RWPE1 (cell line): ENCODE results near the gene CLASP2.

Experiments used
- CTCF ChIA-PET: fragments of 350-600 bp; sonication (Branson Sonifier 250); formaldehyde crosslinking; extraction: SDS; loops from one replicate; lab custom pipeline; 2021; lab: Yijun Ruan, JAX
- POLR2A ChIA-PET: fragments of 400-600 bp; formaldehyde crosslinking; extraction: SDS; loops from one replicate; lab custom pipeline; 2020; ENCODE audit warnings: antibody characterized with exemption; ENCODE audit not compliant: low non-redundant PET; lab: Yijun Ruan, JAX
- DNase-seq: peaks from one replicate; pipeline ENCODE4 v3.0.0; 2012; ENCODE audit warnings: low spot score
- H3K27ac ChIP-seq: fragments of 450-650 bp; 2 replicates; pipeline ENCODE4 v1.5.1; 2017
- CTCF ChIP-seq: fragments of 450-650 bp; conservative IDR thresholded peaks from 2 replicates; pipeline ENCODE4 v1.5.1; 2017; ENCODE audit warnings: low read depth, mild to moderate bottlenecking

Gene CLASP2

DNA sequence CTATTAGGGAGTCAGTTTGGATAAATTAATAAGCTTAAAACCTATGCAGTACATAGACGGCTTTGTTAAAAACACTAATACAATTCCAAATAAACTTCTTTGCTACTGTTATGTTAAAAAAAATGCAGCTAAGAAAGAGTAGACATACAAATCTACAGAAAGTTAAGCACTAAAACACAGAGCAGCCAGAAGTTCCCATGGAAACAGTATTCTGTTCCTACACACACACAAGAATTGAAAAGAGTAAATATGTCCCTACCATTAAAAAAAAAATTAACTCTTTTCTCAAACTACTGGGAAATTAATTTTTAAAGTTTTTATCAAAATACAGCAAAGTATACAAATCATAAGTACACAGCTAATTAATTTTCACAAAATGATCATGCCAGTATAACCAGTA lies 71.6 kb downstream of the CLASP2 start:
- CTCF ChIA-PET = interaction anchor here (0.7 kb wide), 2 partner anchors 21 to 664 kb away, joined by 3 to 4 read pairs; no protein-coding TSS in a partner anchor
- no peak for TF ChIP-seq CTCF
- DNase-seq = no peak
- no peak overlapping the region for H3K27ac ChIP-seq
- POLR2A ChIA-PET = no interaction called here

GRCh38 chr3:33645060-33645647 lies 72.9 kb downstream of the CLASP2 start:
- no peak for TF ChIP-seq CTCF
- peak; percentile 8 for DNase-seq
- H3K27ac ChIP-seq = no peak overlapping the region
- ChIA-PET CTCF (no interaction called here), POLR2A (no interaction called here)

GRCh38 chr3:33644582-33644981 lies 73.5 kb downstream of the CLASP2 start:
- DNase-seq = no peak
- POLR2A ChIA-PET = no interaction called here
- H3K27ac ChIP-seq = no peak overlapping the region
- CTCF ChIA-PET = no interaction called here
- no peak for TF ChIP-seq CTCF

DNA sequence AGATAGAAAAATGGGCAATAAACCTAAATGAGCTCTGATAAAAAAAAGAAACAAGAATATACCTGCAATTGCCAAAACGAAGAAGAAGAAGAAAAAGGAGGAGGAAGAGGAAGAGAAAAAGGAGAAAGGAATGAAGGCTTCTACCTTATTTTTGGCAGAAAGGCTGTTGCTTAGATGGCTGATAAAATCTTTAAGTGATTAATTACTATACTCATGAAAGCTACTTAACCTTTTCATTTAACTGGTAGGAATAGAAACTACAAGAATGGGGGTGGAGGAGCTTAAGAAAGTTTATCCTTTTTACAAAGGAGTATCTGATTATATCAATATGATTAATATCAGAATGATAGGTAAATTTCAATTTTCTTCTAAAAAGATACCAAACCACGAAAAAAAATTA lies 75.2 kb downstream of the CLASP2 start:
- CTCF ChIA-PET = interaction anchor here (0.7 kb wide), 1 partner anchor 10 kb away, joined by 5 read pairs; no protein-coding TSS in a partner anchor
- DNase-seq = no peak
- TF ChIP-seq CTCF = no peak
- POLR2A ChIA-PET = no interaction called here
- no peak overlapping the region for H3K27ac ChIP-seq

GRCh38 chr3:33639889-33640288 lies 78.2 kb downstream of the CLASP2 start:
- no peak for TF ChIP-seq CTCF
- POLR2A ChIA-PET = no interaction called here
- CTCF ChIA-PET = no interaction called here
- no peak overlapping the region for H3K27ac ChIP-seq
- no peak for DNase-seq

- POLR2A ChIA-PET = no interaction called here
Observed at GRCh38 chr3:33637482-33637881, 80.6 kb downstream of the CLASP2 start.

More at GRCh38 chr3:33637482-33637881, 80.6 kb downstream of the CLASP2 start:
- no peak for TF ChIP-seq CTCF
- H3K27ac ChIP-seq = no peak overlapping the region
- CTCF ChIA-PET = interaction anchor here (0.6 to 2.4 kb wide), 3 partner anchors 17 to 151 kb away, joined by 3 to 7 read pairs (median 4); no protein-coding TSS in a partner anchor
- no peak for DNase-seq
